Prostate gland (tissue), 2 donors: Measurements from ENCODE around the gene TBATA.

Experiments
- POLR2AphosphoS5 ChIP-seq: sonication (generic); formaldehyde crosslinking; IDR thresholded peaks from one replicate; pipeline ENCODE4 v1.6.1; 2017; ENCODE audit warnings: antibody characterized with exemption
- TF ChIP-seq, protein P1 (sequence below), 4 experiments: fragments of 200-600 bp in 2 of 4; fragments of 450-650 bp in 2 of 4; sonication (generic) in 2 of 4; IDR thresholded peaks; 1 replicate in 3 of 4; 2 replicates in 1 of 4; pipeline ENCODE4 v1.5.1; 2016 to 2019; ENCODE audit warnings: antibody characterized with exemption in 4 of 4, mild to moderate bottlenecking in 2 of 4, moderate library complexity in 2 of 4

DNA sequence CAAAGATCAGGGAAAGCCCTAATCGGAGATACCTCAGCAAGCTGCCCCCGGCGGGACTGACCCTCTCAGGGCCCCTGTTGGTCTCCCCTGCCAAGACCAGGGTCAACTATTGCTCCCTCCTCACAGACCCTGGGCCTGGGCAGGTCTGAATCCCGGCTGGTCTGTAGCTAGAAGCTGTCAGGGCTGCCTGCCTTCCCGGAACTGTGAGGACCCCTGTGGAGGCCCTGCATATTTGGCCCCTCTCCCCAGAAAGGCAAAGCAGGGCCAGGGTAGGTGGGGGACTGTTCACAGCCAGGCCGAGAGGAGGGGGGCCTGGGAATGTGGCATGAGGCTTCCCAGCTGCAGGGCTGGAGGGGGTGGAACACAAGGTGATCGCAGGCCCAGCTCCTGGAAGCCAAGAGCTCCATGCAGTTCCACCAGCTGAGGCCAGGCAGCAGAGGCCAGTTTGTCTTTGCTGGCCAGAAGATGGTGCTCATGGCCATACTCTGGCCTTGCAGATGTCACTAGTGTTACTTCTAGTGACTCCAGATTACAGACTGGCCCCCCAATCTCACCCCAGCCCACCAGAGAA is 24.1 kb downstream of the TBATA start:
- TF ChIP-seq, protein P1, sequence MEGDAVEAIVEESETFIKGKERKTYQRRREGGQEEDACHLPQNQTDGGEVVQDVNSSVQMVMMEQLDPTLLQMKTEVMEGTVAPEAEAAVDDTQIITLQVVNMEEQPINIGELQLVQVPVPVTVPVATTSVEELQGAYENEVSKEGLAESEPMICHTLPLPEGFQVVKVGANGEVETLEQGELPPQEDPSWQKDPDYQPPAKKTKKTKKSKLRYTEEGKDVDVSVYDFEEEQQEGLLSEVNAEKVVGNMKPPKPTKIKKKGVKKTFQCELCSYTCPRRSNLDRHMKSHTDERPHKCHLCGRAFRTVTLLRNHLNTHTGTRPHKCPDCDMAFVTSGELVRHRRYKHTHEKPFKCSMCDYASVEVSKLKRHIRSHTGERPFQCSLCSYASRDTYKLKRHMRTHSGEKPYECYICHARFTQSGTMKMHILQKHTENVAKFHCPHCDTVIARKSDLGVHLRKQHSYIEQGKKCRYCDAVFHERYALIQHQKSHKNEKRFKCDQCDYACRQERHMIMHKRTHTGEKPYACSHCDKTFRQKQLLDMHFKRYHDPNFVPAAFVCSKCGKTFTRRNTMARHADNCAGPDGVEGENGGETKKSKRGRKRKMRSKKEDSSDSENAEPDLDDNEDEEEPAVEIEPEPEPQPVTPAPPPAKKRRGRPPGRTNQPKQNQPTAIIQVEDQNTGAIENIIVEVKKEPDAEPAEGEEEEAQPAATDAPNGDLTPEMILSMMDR (IDR thresholded peaks at IDR 0.05): no peak
- TF ChIP-seq POLR2AphosphoS5: no peak
